H1 (cell line): ENCODE measurements around the gene NEUROD4. TPM values are rescaled to one million over a fixed set of nuclear protein-coding genes. Genes with fewer than 3 reads are reported as not detected.

Experiments used
- CTCF ChIA-PET: fragments of 300-600 bp; sonication (Branson Sonifier 250); formaldehyde crosslinking; loops from one replicate; lab custom pipeline; 2021; ENCODE audit not compliant: partially characterized antibody; lab: Charles Lee
- POLR2A ChIA-PET: fragments of 300-600 bp; sonication (Branson Sonifier 250); formaldehyde crosslinking; loops from one replicate; lab custom pipeline; 2021; ENCODE audit warnings: inconsistent platforms; ENCODE audit not compliant: partially characterized antibody; lab: Charles Lee
- DNase-seq, 2 experiments: peaks; one replicate each; pipeline versions ENCODE4 v3.0.0 to v3.0.0-alpha.2; 2010 to 2022; ENCODE audit warnings: low spot score in 2 of 2, low read depth in 1 of 2, mixed read lengths in 1 of 2
- FAIRE-seq: peaks from 2 replicates; lab custom pipeline; 2011; peaks lifted over from hg19 to GRCh38; lab: Jason Lieb, UNC
- H2AFZ ChIP-seq: 2 replicates; pipeline ENCODE4 v1.8.1; 2012; ENCODE audit warnings: low read length, inconsistent platforms
- H2AK5ac ChIP-seq: 2 replicates; pipeline ENCODE4 v1.6.1; 2013; ENCODE audit warnings: low read depth, low read length
- H2BK120ac ChIP-seq: replicated peaks from 2 replicates; pipeline ENCODE3; 2013; ENCODE audit warnings: low read depth, low read length, inconsistent platforms
- H2BK12ac ChIP-seq: 2 replicates; pipeline ENCODE4 v1.6.1; 2013; ENCODE audit warnings: low read depth, low read length
- H2BK15ac ChIP-seq: 2 replicates; pipeline ENCODE4 v1.6.1; 2013; ENCODE audit warnings: low read length
- H2BK20ac ChIP-seq: 2 replicates; pipeline ENCODE4 v1.6.1; 2013; ENCODE audit warnings: low read length
- H2BK5ac ChIP-seq: 2 replicates; pipeline ENCODE4 v1.6.1; 2013; ENCODE audit warnings: low read depth, low read length
- H3K14ac ChIP-seq: 2 replicates; pipeline ENCODE4 v1.6.1; 2013; ENCODE audit warnings: inconsistent platforms; ENCODE audit not compliant: insufficient read length
- H3K18ac ChIP-seq: 2 replicates; pipeline ENCODE4 v1.6.1; 2013; ENCODE audit warnings: low read length; ENCODE audit errors: extremely low read depth
- H3K23ac ChIP-seq: 2 replicates; pipeline ENCODE4 v1.6.1; 2013; ENCODE audit warnings: inconsistent platforms; ENCODE audit not compliant: insufficient read length
- H3K23me2 ChIP-seq: 2 replicates; pipeline ENCODE4 v1.6.1; 2013; ENCODE audit warnings: low read depth, low read length
- H3K27ac ChIP-seq: 2 replicates; pipeline ENCODE4 v1.6.1; 2011; ENCODE audit warnings: low read depth, low read length, inconsistent platforms
- H3K27me3 ChIP-seq, 4 experiments: replicated peaks in 1 of 4; 1 replicate in 1 of 4; 2 replicates in 3 of 4; pipeline versions ENCODE4 v1.6.1 to v1.8.1; 2011 to 2013; ENCODE audit warnings: low read length in 3 of 4, mild to moderate bottlenecking in 3 of 4, inconsistent platforms in 2 of 4, mixed read lengths in 2 of 4, moderate library complexity in 1 of 4; ENCODE audit not compliant: control insufficient read depth in 3 of 4, insufficient read depth in 3 of 4; ENCODE audit errors: extremely low read depth in 1 of 4
- H3K36me3 ChIP-seq, 4 experiments: 2 replicates each; pipeline versions ENCODE4 v1.6.1 to v1.8.1; 2011 to 2013; ENCODE audit warnings: mild to moderate bottlenecking in 4 of 4, low read length in 3 of 4, moderate library complexity in 2 of 4, control low read depth in 1 of 4, inconsistent platforms in 1 of 4; ENCODE audit not compliant: insufficient read depth in 4 of 4, control insufficient read depth in 2 of 4
- H3K4ac ChIP-seq: replicated peaks from 2 replicates; pipeline ENCODE3; 2013; ENCODE audit warnings: low read length, low read depth, mixed read lengths, inconsistent platforms; ENCODE audit not compliant: insufficient read length
- H3K4me1 ChIP-seq, 4 experiments: replicated peaks in 1 of 4; 1 replicate in 1 of 4; 2 replicates in 3 of 4; pipeline versions ENCODE4 v1.6.1 to v1.8.1; 2011 to 2013; ENCODE audit warnings: low read length in 3 of 4, inconsistent platforms in 2 of 4, mixed read lengths in 1 of 4; ENCODE audit not compliant: insufficient read depth in 4 of 4, control insufficient read depth in 3 of 4
- H3K4me2 ChIP-seq, 2 experiments: 2 replicates each; pipeline versions ENCODE4 v1.6.1 to v1.8.1; 2011 to 2013; ENCODE audit warnings: low read depth in 2 of 2, low read length in 2 of 2, control low read depth in 1 of 2, inconsistent platforms in 1 of 2, mild to moderate bottlenecking in 1 of 2; ENCODE audit not compliant: insufficient read depth in 1 of 2
- H3K4me3 ChIP-seq, 4 experiments: fragments of 200-600, 300-600 bp in 1 of 4; sonication (generic), shearing (Covaris generic), sonication (Bioruptor Twin) in 1 of 4; 2 replicates each; pipeline versions ENCODE4 v1.5.1 to v1.8.1; 2011 to 2016; ENCODE audit warnings: low read length in 4 of 4, low read depth in 3 of 4, control low read depth in 2 of 4, inconsistent platforms in 2 of 4, mild to moderate bottlenecking in 2 of 4, mixed read lengths in 1 of 4, moderate library complexity in 1 of 4; ENCODE audit not compliant: insufficient read depth in 2 of 4; ENCODE audit errors: extremely low read depth in 1 of 4
- H3K56ac ChIP-seq: replicated peaks from 2 replicates; pipeline ENCODE3; 2013; ENCODE audit warnings: low read depth, mild to moderate bottlenecking, mixed read lengths, low read length, inconsistent platforms; ENCODE audit not compliant: insufficient read length
- H3K79me1 ChIP-seq: 2 replicates; pipeline ENCODE4 v1.6.1; 2013; ENCODE audit warnings: low read depth, low read length, control low read depth
- H3K79me2 ChIP-seq, 2 experiments: 2 replicates each; pipeline versions ENCODE4 v1.6.1 to v1.8.1; 2012 to 2013; ENCODE audit warnings: low read length in 2 of 2, mild to moderate bottlenecking in 2 of 2, inconsistent platforms in 1 of 2; ENCODE audit not compliant: insufficient read depth in 2 of 2, control insufficient read depth in 1 of 2
- H3K9ac ChIP-seq, 4 experiments: replicated peaks in 1 of 4; 1 replicate in 1 of 4; 2 replicates in 3 of 4; pipeline versions ENCODE4 v1.6.1 to v1.8.1; 2011 to 2013; ENCODE audit warnings: low read depth in 3 of 4, low read length in 3 of 4, control low read depth in 2 of 4, mild to moderate bottlenecking in 2 of 4, moderate library complexity in 2 of 4, inconsistent platforms in 1 of 4; ENCODE audit errors: extremely low read depth in 1 of 4
- H3K9me3 ChIP-seq, 2 experiments: 2 replicates each; pipeline versions ENCODE4 v1.6.1 to v1.8.1; 2012 to 2013; ENCODE audit warnings: mild to moderate bottlenecking in 2 of 2, moderate library complexity in 2 of 2, control low read depth in 1 of 2, inconsistent platforms in 1 of 2, low read depth in 1 of 2, low read length in 1 of 2, mixed read lengths in 1 of 2; ENCODE audit not compliant: insufficient read depth in 2 of 2
- H4K20me1 ChIP-seq, 2 experiments: replicated peaks in 1 of 2; 2 replicates each; pipeline versions ENCODE3 to v1.8.1; 2011 to 2013; ENCODE audit warnings: inconsistent platforms in 2 of 2, low read length in 2 of 2, mild to moderate bottlenecking in 1 of 2; ENCODE audit not compliant: insufficient read depth in 2 of 2, control insufficient read depth in 1 of 2
- H4K5ac ChIP-seq: 2 replicates; pipeline ENCODE4 v1.6.1; 2013; ENCODE audit warnings: low read length, low read depth, mixed read lengths, inconsistent platforms; ENCODE audit not compliant: insufficient read length
- H4K8ac ChIP-seq: 2 replicates; pipeline ENCODE4 v1.8.0; 2013; ENCODE audit warnings: mild to moderate bottlenecking, moderate library complexity, low read length, inconsistent platforms; ENCODE audit not compliant: insufficient read depth; ENCODE audit errors: extremely low read depth
- H4K91ac ChIP-seq: replicated peaks from 2 replicates; pipeline ENCODE3; 2013; ENCODE audit warnings: low read length, mixed read lengths, inconsistent platforms; ENCODE audit not compliant: insufficient read length
- BACH1 ChIP-seq: IDR thresholded peaks from 2 replicates; pipeline ENCODE4 v1.6.1; 2012; ENCODE audit warnings: low read length, improper control_type of control experiment
- CHD1 ChIP-seq: IDR thresholded peaks from 2 replicates; pipeline ENCODE4 v1.6.1; 2012; ENCODE audit warnings: low read depth, low read length, improper control_type of control experiment
- CREB1 ChIP-seq: IDR thresholded peaks from 2 replicates; pipeline ENCODE4 v1.6.1; 2012; ENCODE audit warnings: inconsistent platforms
- GTF2F1 ChIP-seq: IDR thresholded peaks from 2 replicates; pipeline ENCODE4 v1.6.1; 2012; ENCODE audit warnings: low read depth, low read length, improper control_type of control experiment, borderline replicate concordance
- KDM1A ChIP-seq: fragments of 200-600, 300-600 bp; sonication (generic); IDR thresholded peaks from 2 replicates; pipeline ENCODE4 v1.7.1; 2016; ENCODE audit warnings: mild to moderate bottlenecking, low read length, borderline replicate concordance
- MAX ChIP-seq: IDR thresholded peaks from 2 replicates; pipeline ENCODE4 v1.6.1; 2012; ENCODE audit warnings: inconsistent platforms
- NANOG ChIP-seq: IDR thresholded peaks from 2 replicates; pipeline ENCODE4 v1.6.1; 2011; ENCODE audit warnings: low read length, low read depth, mild to moderate bottlenecking, inconsistent platforms; ENCODE audit not compliant: insufficient read depth, poor library complexity, severe bottlenecking
- NRF1 ChIP-seq: IDR thresholded peaks from 2 replicates; pipeline ENCODE4 v1.6.1; 2011; ENCODE audit warnings: mild to moderate bottlenecking, low read depth, low read length, improper control_type of control experiment
- POLR2A ChIP-seq, 2 experiments: IDR thresholded peaks; 1 replicate in 1 of 2; 2 replicates in 1 of 2; pipeline ENCODE4 v1.6.1; 2011; ENCODE audit warnings: low read depth in 2 of 2, low read length in 2 of 2, mild to moderate bottlenecking in 2 of 2; ENCODE audit errors: control extremely low read depth in 1 of 2
- RFX5 ChIP-seq: IDR thresholded peaks from 2 replicates; pipeline ENCODE4 v1.6.1; 2011; ENCODE audit warnings: low read depth, low read length, improper control_type of control experiment, borderline replicate concordance
- RNF2 ChIP-seq: fragments of 200-900, 300-1000 bp; sonication (generic); IDR thresholded peaks from 2 replicates; pipeline ENCODE4 v1.7.1; 2016; ENCODE audit warnings: borderline replicate concordance, low read depth, mild to moderate bottlenecking, antibody characterized with exemption, low read length; ENCODE audit not compliant: poor library complexity, severe bottlenecking; ENCODE audit errors: missing control alignments
- TAF1 ChIP-seq: IDR thresholded peaks from 2 replicates; pipeline ENCODE4 v1.6.1; 2011; ENCODE audit warnings: mild to moderate bottlenecking, low read depth, low read length
- WGBS, 2 experiments: shearing (Covaris generic) in 1 of 2; methylation state at CpG; one replicate each; pipeline versions ENCODE4 v1.1.6 to v1.1.7; 2013 to 2015; ENCODE audit warnings: low lambda C conversion rate in 2 of 2, mixed read lengths in 2 of 2, inconsistent platforms in 1 of 2, low coverage in 1 of 2, missing lambda C conversion rate in 1 of 2; ENCODE audit not compliant: insufficient replicate concordance in 2 of 2, insufficient coverage in 1 of 2, insufficient read length in 1 of 2; ENCODE audit errors: extremely low coverage in 1 of 2, missing lambda C conversion rate in 1 of 2; 5-methylcytosine and 5-hydroxymethylcytosine counted together
- polyA plus RNA-seq, 7 experiments: library from polyadenylated mRNA; depleted of rRNA in 3 of 7; stranded (reverse) in 5 of 7; unstranded in 2 of 7; fragments of >200 nt in 5 of 7; fragments of 200-250 nt in 2 of 7; gene quantifications; 1 replicate in 5 of 7; 2 replicates in 1 of 7; 4 replicates in 1 of 7; pipeline versions ENCODE4 v1.2.1 to v1.2.3, GENCODE V29; 2011 to 2013; ENCODE audit warnings: missing spikeins in 2 of 7, mixed read lengths in 2 of 7
- total RNA-seq: library from RNA; stranded (reverse); fragmentation: NEBNext Ultra II Directional; extraction: Animal tissue kit (Norgen Biotek cat#: 25700); gene quantifications from 2 replicates; pipeline ENCODE4 v1.2.1, GENCODE V29; 2021

NEUROD4 gene
- total and polyA plus RNA-seq, 2 of the 8 experiments (the other 6 are each of a cell fraction or from before 2014, with no cell fraction given), result not detected

- Histone ChIP-seq H3K4me2 (no peak overlapping the region), H3K36me3 (no peaks in the 10 kb centered on the region), H2BK5ac (no peak overlapping the region), H4K5ac (no peak overlapping the region), H3K79me1 (no peaks in the 10 kb centered on the region), H3K9me3 (no peaks in the 10 kb centered on the region), H3K9ac (no peak overlapping the region), H3K4me3 (no peak overlapping the region), H3K4me1 (peaks cover 0 to 3% (median 0%) of the 10 kb centered on the region in 4 experiments; a peak in 1 of 7 replicates), H4K91ac (no peak overlapping the region), H4K20me1 (no peaks in the 10 kb centered on the region), H3K27me3 (no peaks in the 10 kb centered on the region), H4K8ac (no peak overlapping the region), H2BK20ac (no peak overlapping the region), H3K4ac (no peak overlapping the region), H3K56ac (no peak overlapping the region), H2BK120ac (no peak overlapping the region), H3K27ac (no peak overlapping the region), H2BK15ac (no peak overlapping the region), H3K14ac (no peak overlapping the region), H2AK5ac (no peak overlapping the region), H2AFZ (no peak overlapping the region), H3K79me2 (no peaks in the 10 kb centered on the region), H2BK12ac (no peak overlapping the region), H3K23me2 (no peaks in the 10 kb centered on the region), H3K23ac (no peak overlapping the region), H3K18ac (no peak overlapping the region)
- TF ChIP-seq RNF2 (no peak), BACH1 (no peak), MAX (no peak), KDM1A (no peak), GTF2F1 (no peak), NANOG (no peak), TAF1 (no peak), CHD1 (no peak), POLR2A (IDR thresholded peaks at IDR 0.05; ENCODE audit: control extremely low read depth in 1 of 2, low read depth in 2 of 2, low read length in 2 of 2) (no peak), NRF1 (no peak), RFX5 (no peak), CREB1 (no peak)
- ChIA-PET POLR2A (no interaction called here), CTCF (interaction anchor here (0.9 to 6.1 kb wide), 4 partner anchors 11 to 232 kb away, joined by 3 to 40 read pairs (median 12); no protein-coding TSS in a partner anchor)
- DNase-seq (no peak), FAIRE-seq (no peak)
- WGBS, 2 experiments, result 86% methylated on average over 2 of the region's 2 CpGs; no CpG with 5 or more reads in 1 of the 2 experiments
These were observed 38.0 kb upstream of the NEUROD4 start for GRCh38 chr12:54981796-54982195.
